ENCODE results near the gene SCG5.

The SCG5 gene

GRCh38 chr15:32733281-32733680 lies 91.8 kb downstream of the SCG5 start:
- H3K27me3 Mint-ChIP-seq (ENCODE audit: low read depth) = peaks cover 40% of the 10 kb centered on the region
- H3K36me3 Mint-ChIP-seq (ENCODE audit: low read depth) = no peaks in the 10 kb centered on the region

DNA sequence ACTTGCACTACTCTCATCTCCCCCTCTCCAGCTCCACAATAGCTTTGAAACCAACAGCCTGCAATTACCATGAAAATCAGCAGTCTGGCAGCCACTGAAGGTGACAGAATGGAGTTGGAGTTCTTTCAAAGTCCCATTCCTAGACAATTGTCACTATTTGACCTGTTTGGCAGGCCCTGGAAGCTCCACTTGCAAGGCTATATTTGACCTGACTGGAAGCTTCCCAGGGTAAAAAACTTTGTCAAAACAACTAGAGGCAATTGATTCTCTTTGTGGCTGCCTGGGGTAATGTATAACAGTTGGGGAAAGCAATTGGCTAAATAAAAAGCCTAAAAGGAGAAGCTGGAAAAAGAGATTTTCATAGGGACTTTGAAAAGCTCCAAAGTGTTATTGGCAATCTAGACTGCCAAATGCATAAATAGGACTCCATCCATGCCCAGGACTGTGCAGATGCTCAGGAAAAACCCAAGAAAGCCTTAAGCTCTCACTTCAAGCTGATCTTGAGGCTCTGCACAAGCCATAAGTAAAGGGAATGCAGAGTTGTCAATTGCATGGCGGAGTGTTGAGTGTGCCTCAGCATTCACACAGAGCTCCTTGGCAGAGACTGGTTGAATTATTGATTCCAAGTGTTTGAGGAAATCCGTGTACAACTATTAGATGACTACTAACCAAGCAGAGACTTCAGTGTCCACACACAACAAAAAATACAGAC lies 94.6 kb downstream of the SCG5 start:
- Mint-ChIP-seq H3K27me3 (ENCODE audit: low read depth) (peaks cover 35% of the 10 kb centered on the region), H3K9me3 (no peaks in the 10 kb centered on the region), H3K36me3 (ENCODE audit: low read depth) (no peaks in the 10 kb centered on the region), H3K27ac (no peak overlapping the region), H3K4me3 (no peak overlapping the region), H3K4me1 (ENCODE audit: low read depth) (no peaks in the 10 kb centered on the region)
- no peak for DNase-seq (ENCODE audit: low spot score)

More at GRCh38 chr15:32733281-32733680, 91.8 kb downstream of the SCG5 start:
- Mint-ChIP-seq H3K4me3 (no peak overlapping the region), H3K4me1 (ENCODE audit: low read depth) (no peaks in the 10 kb centered on the region), H3K9me3 (no peaks in the 10 kb centered on the region), H3K27ac (no peak overlapping the region)
- DNase-seq (ENCODE audit: low spot score) = no peak

DNA sequence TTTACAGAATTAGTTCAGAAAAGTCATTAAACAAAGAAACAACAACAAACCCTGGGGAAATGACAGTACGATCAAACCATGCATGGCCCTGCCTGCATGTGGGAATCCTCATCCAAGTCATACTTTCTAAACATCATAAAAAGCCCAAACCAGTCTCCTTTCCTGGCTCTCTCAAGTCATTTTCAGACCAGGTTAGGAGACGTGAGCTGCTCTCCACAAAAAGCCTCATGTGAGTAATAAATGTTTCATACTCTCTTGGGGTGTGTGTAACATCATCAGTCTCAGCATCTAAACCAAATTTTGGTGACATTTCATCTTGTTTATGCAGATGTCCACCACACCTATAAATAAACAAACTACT lies 95.2 kb downstream of the SCG5 start:
- Mint-ChIP-seq H3K4me1 (ENCODE audit: low read depth) (no peaks in the 10 kb centered on the region), H3K27me3 (ENCODE audit: low read depth) (peaks cover 34% of the 10 kb centered on the region)

DNA sequence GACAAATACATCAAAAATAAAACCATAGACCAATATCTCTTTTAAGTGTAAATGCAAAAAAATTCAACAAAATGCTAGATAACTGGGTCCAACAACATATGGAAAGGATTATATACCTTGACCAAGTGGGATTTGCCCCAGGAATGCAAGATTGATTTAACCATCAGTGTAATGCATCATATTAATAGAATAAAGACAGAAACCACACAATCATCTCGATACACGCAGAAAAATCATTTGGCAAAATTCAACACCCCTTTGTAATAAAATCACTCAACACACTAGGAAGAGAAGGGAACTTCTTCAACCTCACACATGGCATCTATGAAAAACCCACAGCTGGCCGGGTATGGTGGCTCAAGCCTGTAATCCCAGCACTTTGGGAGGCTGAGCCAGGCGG lies 95.8 kb downstream of the SCG5 start:
- Mint-ChIP-seq H3K4me1 (ENCODE audit: low read depth) (no peaks in the 10 kb centered on the region), H3K9me3 (no peaks in the 10 kb centered on the region), H3K27ac (no peak overlapping the region), H3K4me3 (no peak overlapping the region), H3K36me3 (ENCODE audit: low read depth) (no peaks in the 10 kb centered on the region), H3K27me3 (ENCODE audit: low read depth) (peaks cover 31% of the 10 kb centered on the region)
- DNase-seq (ENCODE audit: low spot score) = no peak

More for the DNA sequence above, 95.2 kb downstream of the SCG5 start:
- no peak for DNase-seq (ENCODE audit: low spot score)
- Mint-ChIP-seq H3K9me3 (no peaks in the 10 kb centered on the region), H3K36me3 (ENCODE audit: low read depth) (no peaks in the 10 kb centered on the region), H3K27ac (no peak overlapping the region), H3K4me3 (no peak overlapping the region)

GRCh38 chr15:32738666-32739065 lies 97.2 kb downstream of the SCG5 start:
- H3K27me3 Mint-ChIP-seq (ENCODE audit: low read depth) = peaks cover 27% of the 10 kb centered on the region
- no peak overlapping the region for H3K27ac Mint-ChIP-seq
- no peaks in the 10 kb centered on the region for H3K4me1 Mint-ChIP-seq (ENCODE audit: low read depth)
- H3K36me3 Mint-ChIP-seq (ENCODE audit: low read depth) = no peaks in the 10 kb centered on the region
- H3K4me3 Mint-ChIP-seq = no peak overlapping the region
- no peak for DNase-seq (ENCODE audit: low spot score)
- no peaks in the 10 kb centered on the region for H3K9me3 Mint-ChIP-seq

GRCh38 chr15:32739522-32740063 lies 98.1 kb downstream of the SCG5 start:
- no peak for DNase-seq (ENCODE audit: low spot score)
- Mint-ChIP-seq H3K27me3 (ENCODE audit: low read depth) (peaks cover 24% of the 10 kb centered on the region), H3K27ac (no peak overlapping the region), H3K36me3 (ENCODE audit: low read depth) (no peaks in the 10 kb centered on the region), H3K4me1 (ENCODE audit: low read depth) (no peaks in the 10 kb centered on the region), H3K4me3 (no peak overlapping the region), H3K9me3 (no peaks in the 10 kb centered on the region)

- no peaks in the 10 kb centered on the region for H3K36me3 Mint-ChIP-seq (ENCODE audit: low read depth)
- no peak for DNase-seq (ENCODE audit: low spot score)
- H3K27ac Mint-ChIP-seq = no peak overlapping the region
- no peaks in the 10 kb centered on the region for H3K4me1 Mint-ChIP-seq (ENCODE audit: low read depth)
- H3K4me3 Mint-ChIP-seq = no peak overlapping the region
- peaks cover 15% of the 10 kb centered on the region for H3K27me3 Mint-ChIP-seq (ENCODE audit: low read depth)
- H3K9me3 Mint-ChIP-seq = no peaks in the 10 kb centered on the region
Measured at GRCh38 chr15:32743411-32744140, 102.1 kb downstream of the SCG5 start.

DNA sequence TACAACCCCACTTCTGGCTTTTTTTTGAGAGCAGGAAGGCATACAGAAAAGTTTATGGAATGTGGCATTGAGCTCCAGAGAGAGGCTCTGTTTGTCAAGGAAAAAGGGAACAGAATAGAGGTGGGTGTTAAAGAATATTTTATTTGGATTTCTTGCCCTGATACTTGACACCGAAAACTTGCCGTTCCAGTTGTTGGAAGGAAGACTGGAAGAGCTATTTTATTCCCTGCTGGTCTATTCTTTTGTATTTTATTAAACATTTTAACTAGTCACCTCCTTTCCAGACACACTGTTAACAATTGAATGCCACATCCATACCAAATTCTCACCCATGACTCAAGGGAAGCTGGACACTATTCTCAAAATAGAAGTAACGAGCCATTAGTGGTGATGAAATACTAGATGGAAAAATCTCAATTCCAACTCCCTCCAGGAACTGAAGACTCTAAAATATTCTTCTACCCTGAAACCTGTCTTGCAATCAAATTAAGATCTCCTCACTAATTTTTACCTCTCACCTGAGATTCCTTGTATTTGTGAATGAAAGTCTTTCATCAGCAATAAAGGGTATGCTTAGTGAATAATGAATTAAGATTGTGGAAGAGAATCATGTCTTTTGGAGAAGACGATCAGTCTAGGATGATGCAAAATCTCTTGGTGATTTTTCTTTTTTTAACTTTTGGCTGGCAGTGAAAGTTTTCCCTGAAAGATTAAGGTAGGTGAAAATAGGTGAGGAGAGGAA lies 104.8 kb downstream of the SCG5 start:
- DNase-seq (ENCODE audit: low spot score) = no peak
- Mint-ChIP-seq H3K27ac (no peak overlapping the region), H3K36me3 (ENCODE audit: low read depth) (no peaks in the 10 kb centered on the region)

More for the DNA sequence above, 104.8 kb downstream of the SCG5 start:
- Mint-ChIP-seq H3K4me3 (no peak overlapping the region), H3K4me1 (ENCODE audit: low read depth) (no peaks in the 10 kb centered on the region), H3K9me3 (no peaks in the 10 kb centered on the region), H3K27me3 (ENCODE audit: low read depth) (peaks cover 7% of the 10 kb centered on the region)

Data from T-helper 2 cell treated with Interferon-gamma antibody and Interleukin-4, amounts not matched to agents 5 μg/mL and 100 μg/mL, for 36 hours (primary cell).